ENCODE measurements around the gene HEATR9.

HEATR9 gene

GRCh38 chr17:35865412-35866340 is 3.0 kb downstream of the HEATR9 start:
- TF ChIP-seq CTCF (IDR thresholded peaks at IDR 0.05; ENCODE audit: control insufficient read depth, extremely low read depth, insufficient read depth): no peak
- no peak overlapping the region for H3K4me3 ChIP-seq (ENCODE audit: low read depth, low read length)
- DNase-seq (ENCODE audit: low read depth): no peak

GRCh38 chr17:35864853-35865252 is 3.8 kb downstream of the HEATR9 start:
- H3K4me3 ChIP-seq (ENCODE audit: low read depth, low read length): no peak overlapping the region
- DNase-seq (ENCODE audit: low read depth): no peak
- TF ChIP-seq CTCF (IDR thresholded peaks at IDR 0.05; ENCODE audit: control insufficient read depth, extremely low read depth, insufficient read depth): no peak

GRCh38 chr17:35856603-35857002 is 12.1 kb downstream of the HEATR9 start:
- H3K4me3 ChIP-seq (ENCODE audit: low read depth, low read length): no peak overlapping the region
- TF ChIP-seq CTCF (IDR thresholded peaks at IDR 0.05; ENCODE audit: control insufficient read depth, extremely low read depth, insufficient read depth): no peak
- DNase-seq (ENCODE audit: low read depth): no peak

- H3K4me3 ChIP-seq (ENCODE audit: low read depth, low read length): no peak overlapping the region
- TF ChIP-seq CTCF (IDR thresholded peaks at IDR 0.05; ENCODE audit: control insufficient read depth, extremely low read depth, insufficient read depth): no peak
- no peak for DNase-seq (ENCODE audit: low read depth)
Observed at GRCh38 chr17:35855965-35856364, 12.7 kb downstream of the HEATR9 start.

GRCh38 chr17:35849469-35850348 is 19.0 kb downstream of the HEATR9 start:
- no peak overlapping the region for H3K4me3 ChIP-seq (ENCODE audit: low read depth, low read length)
- peak; percentile 85 for TF ChIP-seq CTCF (IDR thresholded peaks at IDR 0.05; ENCODE audit: control insufficient read depth, extremely low read depth, insufficient read depth)
- DNase-seq (ENCODE audit: low read depth): peak; percentile 33

GRCh38 chr17:35847633-35848373 is 20.9 kb downstream of the HEATR9 start:
- no peak for TF ChIP-seq CTCF (IDR thresholded peaks at IDR 0.05; ENCODE audit: control insufficient read depth, extremely low read depth, insufficient read depth)
- DNase-seq (ENCODE audit: low read depth): no peak
- no peak overlapping the region for H3K4me3 ChIP-seq (ENCODE audit: low read depth, low read length)

All from LNCaP clone FGC (cell line).